NCI-H1930 (cell line): ENCODE data around the gene KCNQ1OT1.

ENCODE experiments used
- DNase-seq, 2 experiments: peaks; one replicate each; lab custom pipeline; 2025; lab: John Stamatoyannopoulos, UW

Gene KCNQ1OT1

GRCh38 chr11:2582351-2582945, 117.3 kb downstream of the KCNQ1OT1 start:
- DNase-seq, result no peak

- no peak for DNase-seq
Observed at GRCh38 chr11:2581931-2582350, 117.9 kb downstream of the KCNQ1OT1 start.

GRCh38 chr11:2581151-2581930, 118.5 kb downstream of the KCNQ1OT1 start:
- no peak for DNase-seq

GRCh38 chr11:2580571-2581001, 119.2 kb downstream of the KCNQ1OT1 start:
- no peak for DNase-seq

GRCh38 chr11:2580061-2580421, 119.8 kb downstream of the KCNQ1OT1 start:
- DNase-seq, result no peak

GRCh38 chr11:2579315-2580060, 120.3 kb downstream of the KCNQ1OT1 start:
- no peak for DNase-seq

GRCh38 chr11:2578929-2579270, 120.9 kb downstream of the KCNQ1OT1 start:
- DNase-seq, result no peak

- DNase-seq, result no peak
Observed at GRCh38 chr11:2577991-2578928, 121.5 kb downstream of the KCNQ1OT1 start.

- no peak for DNase-seq
Observed at GRCh38 chr11:2577031-2577990, 122.5 kb downstream of the KCNQ1OT1 start.

- DNase-seq, result no peak
Observed at GRCh38 chr11:2576549-2576948, 123.2 kb downstream of the KCNQ1OT1 start.

- no peak for DNase-seq
Observed at GRCh38 chr11:2576111-2576510, 123.7 kb downstream of the KCNQ1OT1 start.

GRCh38 chr11:2575591-2576051, 124.2 kb downstream of the KCNQ1OT1 start:
- DNase-seq, result no peak

GRCh38 chr11:2574553-2575535, 125.0 kb downstream of the KCNQ1OT1 start:
- DNase-seq, result no peak

GRCh38 chr11:2574043-2574552, 125.7 kb downstream of the KCNQ1OT1 start:
- no peak for DNase-seq

GRCh38 chr11:2573240-2574042, 126.4 kb downstream of the KCNQ1OT1 start:
- no peak for DNase-seq

GRCh38 chr11:2572491-2573239, 127.1 kb downstream of the KCNQ1OT1 start:
- DNase-seq, result no peak

- DNase-seq, result no peak
Observed at GRCh38 chr11:2571598-2572281, 128.1 kb downstream of the KCNQ1OT1 start.
